Motor neuron (in vitro differentiated cells): Measurements from ENCODE around the gene DFFA. TPM values are rescaled to one million over a fixed set of nuclear protein-coding genes. Genes with fewer than 3 reads are reported as not detected.
"Not testable (repeated sequence)": the region's sequence is repeated elsewhere in the genome, so short reads cannot be mapped to it uniquely, and the experiment has no call there.

Source experiments
- ATAC-seq, 8 experiments: fragments of 200-7000 bp; cut with Tn5 transposase; replicated peaks in 6 of 8; 2 replicates each; pipeline ENCODE4 v1.8.0; 2021; ENCODE audit warnings: mild to moderate bottlenecking in 8 of 8, moderate library complexity in 8 of 8
- H3K27ac ChIP-seq, 2 donors: fragments of 250-450 bp; sonication (Bioruptor Pico); 2 replicates each; pipeline ENCODE4 v1.9.0; 2021; ENCODE audit warnings: antibody characterized with exemption in 2 of 2, mild to moderate bottlenecking in 2 of 2, moderate library complexity in 1 of 2
- H3K4me1 ChIP-seq, 2 donors: fragments of 250-450 bp; sonication (Bioruptor Pico); replicated peaks in 1 of 2; 2 replicates each; pipeline ENCODE4 v1.6.1; 2021; ENCODE audit warnings: antibody characterized with exemption in 2 of 2, mild to moderate bottlenecking in 2 of 2, moderate library complexity in 1 of 2
- H3K4me3 ChIP-seq, 5 donors: fragments of 250-450 bp; sonication (Bioruptor Pico); 2 replicates each; pipeline ENCODE4 v1.9.0; 2021; ENCODE audit warnings: antibody characterized with exemption in 5 of 5, mild to moderate bottlenecking in 5 of 5, moderate library complexity in 4 of 5
- WGBS, 10 experiments: fragments of 450-650 bp; shearing (Covaris generic); methylation state at CpG; one replicate each; pipeline ENCODE4 v1.0.0; 2022; 5-methylcytosine and 5-hydroxymethylcytosine counted together
- in situ Hi-C, 9 experiments: fragments of 400-800 bp; cut with MboI; loops; one replicate each; pipeline ENCODE4 v1.15.0; 2021; ENCODE audit warnings: low sequenced_read_pairs in 9 of 9, low pct_unique_long_range_greater_than_20kb in 2 of 9; ENCODE audit not compliant: unreplicated experiment in 9 of 9
- total RNA-seq, 8 experiments: library from RNA; unstranded; fragments of 300-600 nt; gene quantifications; 2 replicates each; pipeline versions ENCODE4 v1.2.3 to v1.2.4, GENCODE V29; 2022

Gene DFFA
- total RNA-seq, 8 experiments from 2014 or later, result 26.8 to 104 (median 36.6) TPM

- 73 to 100% (median 91%) methylated on average over 2 to 5 of the region's 5 CpGs; no CpG with 5 or more reads in 4 of the 10 experiments for WGBS, 10 experiments
- Histone ChIP-seq H3K4me1 (peaks cover 14 to 21% of the 10 kb centered on the region in 2 donors), H3K4me3 (no peak overlapping the region), H3K27ac (no peak overlapping the region)
- ATAC-seq, result no peak
- in situ Hi-C loops, result loop anchor here in 8 of 9 experiments (25.0 kb wide), 3 partner anchors 349 to 449 kb away; no protein-coding TSS in a partner anchor
These were observed 40.9 kb upstream of the DFFA start for GRCh38 chr1:10513199-10513598.

DNA sequence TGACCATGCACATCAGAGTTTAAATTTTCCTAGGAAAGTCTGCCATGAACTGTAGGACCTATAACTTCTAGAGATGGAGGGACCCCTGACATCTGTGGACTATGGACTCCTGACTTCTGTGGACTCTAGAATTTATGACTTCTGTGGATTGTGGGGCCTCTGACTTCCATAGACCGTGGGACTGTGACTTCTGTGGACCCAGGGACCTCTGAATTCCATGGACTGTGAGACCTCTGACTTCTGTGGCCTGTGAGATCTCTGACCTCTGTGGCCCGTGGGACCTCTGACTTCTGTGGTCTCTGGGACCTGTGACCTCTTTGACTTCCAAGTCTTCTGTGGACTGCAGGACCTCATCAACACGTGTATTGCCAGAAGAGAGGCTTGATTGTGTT is 39.2 kb upstream of the DFFA start:
- in situ Hi-C loops, result loop anchor here in 8 of 9 experiments (25.0 kb wide), 3 partner anchors 351 to 451 kb away; no protein-coding TSS in a partner anchor
- WGBS, 10 experiments, result 40 to 100% (median 94%) methylated on average over 1 to 3 of the region's 3 CpGs; no CpG with 5 or more reads in 4 of the 10 experiments
- H3K27ac ChIP-seq, result no peak overlapping the region
- H3K4me1 ChIP-seq, result peaks cover 17 to 23% of the 10 kb centered on the region in 2 donors
- no peak for ATAC-seq
- H3K4me3 ChIP-seq, result no peak overlapping the region

DNA sequence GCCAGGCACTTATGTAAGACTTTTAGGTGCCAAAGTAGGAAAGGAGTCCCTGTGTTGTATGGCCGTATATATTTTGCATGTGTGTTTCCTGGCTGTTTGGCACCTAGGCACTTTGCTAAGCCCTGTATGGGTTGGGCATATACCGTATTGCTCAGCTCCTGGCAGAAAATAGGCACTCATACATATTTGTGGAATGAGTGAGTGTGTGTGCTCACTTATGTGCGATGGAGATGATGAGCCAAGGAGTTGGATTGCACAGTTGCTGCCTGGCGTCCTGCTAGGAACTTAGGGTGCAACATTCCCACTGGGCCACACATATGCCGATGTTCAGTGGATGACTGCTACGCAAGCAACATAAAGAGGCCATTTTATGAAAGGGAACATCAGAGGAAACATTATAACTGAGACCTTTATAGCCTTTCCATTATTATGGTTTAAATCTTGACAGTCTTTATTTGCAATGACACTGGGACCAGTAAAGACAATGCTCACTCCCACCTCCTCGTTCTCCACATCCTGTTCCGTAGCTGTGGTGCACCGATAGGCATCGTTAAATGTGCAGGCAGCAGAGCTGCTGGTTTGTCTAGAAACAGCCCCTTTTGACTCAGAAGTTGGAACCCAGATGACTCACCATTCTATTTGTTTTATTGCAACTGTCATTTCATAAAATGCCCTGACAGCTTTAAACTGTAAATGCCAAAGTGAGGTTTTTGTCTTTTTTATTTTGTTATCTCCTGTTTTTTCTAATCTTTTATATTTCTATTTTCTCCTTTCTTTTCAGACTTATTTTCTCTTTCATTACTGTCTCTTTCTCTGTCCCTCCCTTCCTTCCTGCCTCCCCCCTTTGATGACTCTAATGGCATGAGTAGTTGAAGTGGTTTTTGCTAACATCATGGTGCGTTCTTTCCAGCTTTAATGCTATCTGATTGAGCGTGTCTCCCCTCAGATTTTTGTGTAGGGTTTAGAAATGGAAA is 38.5 kb upstream of the DFFA start:
- in situ Hi-C loops, result loop anchor here in 8 of 9 experiments (25.0 kb wide), 3 partner anchors 351 to 451 kb away; no protein-coding TSS in a partner anchor
- Histone ChIP-seq H3K4me3 (no peak overlapping the region), H3K27ac (no peak overlapping the region), H3K4me1 (peaks cover 17 to 23% of the 10 kb centered on the region in 2 donors)
- ATAC-seq, result peak in 7 of 8 experiments; percentile 29 to 66 (median 59)
- 6 to 86% (median 66%) methylated on average over 3 to 12 of the region's 12 CpGs for WGBS, 10 experiments

DNA sequence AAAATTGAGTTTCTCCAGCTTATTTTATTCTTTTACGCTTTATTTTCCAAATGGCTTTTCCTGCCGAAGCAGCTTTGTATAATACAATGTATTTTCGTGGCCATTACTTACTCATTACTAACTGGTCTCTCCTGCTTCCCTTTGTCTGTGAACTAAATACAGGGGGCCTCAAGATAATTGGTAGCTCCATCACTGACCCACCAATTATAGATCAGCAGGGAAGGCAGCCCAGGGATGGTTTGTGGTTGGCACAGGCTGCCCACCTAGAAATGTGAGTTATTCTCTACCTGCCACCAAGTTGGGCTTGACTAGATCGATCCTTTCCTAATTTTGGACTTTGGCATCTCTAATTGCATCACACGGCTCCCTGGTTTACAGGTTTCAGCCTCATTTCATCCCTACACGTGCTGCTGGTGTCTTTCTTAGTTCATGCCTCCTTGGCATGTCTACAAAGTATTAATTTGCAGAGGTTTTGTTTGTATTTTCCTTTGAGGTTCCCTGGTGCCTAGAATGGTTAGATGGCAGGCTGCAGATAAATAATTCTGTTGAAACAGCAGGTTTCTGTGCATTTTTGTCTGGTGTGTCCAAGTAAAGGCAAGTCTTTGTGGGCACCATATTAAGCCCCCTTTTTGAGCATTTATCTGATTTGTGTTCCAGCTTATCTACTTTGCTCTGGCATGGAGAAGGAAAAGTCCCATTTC is 37.6 kb upstream of the DFFA start:
- in situ Hi-C loops, result loop anchor here in 8 of 9 experiments (25.0 kb wide), 3 partner anchors 352 to 452 kb away; no protein-coding TSS in a partner anchor
- Histone ChIP-seq H3K4me3 (no peak overlapping the region), H3K4me1 (peaks cover 17 to 23% of the 10 kb centered on the region in 2 donors), H3K27ac (no peak overlapping the region)
- 76 to 96% (median 85%) methylated on average over 3 to 6 of the region's 6 CpGs; no CpG with 5 or more reads in 1 of the 10 experiments for WGBS, 10 experiments
- no peak for ATAC-seq

DNA sequence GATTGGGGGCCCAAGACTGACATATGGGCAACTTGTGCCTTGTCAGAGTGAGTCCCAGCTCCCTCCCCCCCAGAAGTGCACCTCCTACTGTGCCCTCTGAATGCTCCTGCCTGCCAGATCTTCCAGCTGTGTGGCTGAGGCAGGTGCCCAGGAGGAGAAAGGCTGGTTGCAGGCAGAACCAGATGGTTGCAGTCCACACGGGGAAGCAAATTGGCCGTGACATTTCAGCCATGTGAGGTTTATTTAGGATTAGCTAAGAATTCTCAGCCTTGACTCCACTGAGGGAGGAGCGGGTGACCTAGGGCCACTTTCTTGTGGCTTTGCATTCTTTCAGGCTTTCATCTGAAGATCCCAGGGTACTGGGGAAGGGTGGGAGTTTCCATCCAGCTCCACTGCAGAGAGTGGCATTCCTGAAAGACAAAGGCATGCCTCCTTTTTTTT is 36.2 kb upstream of the DFFA start:
- peak in 1 of 8 experiments; percentile 20 for ATAC-seq
- in situ Hi-C loops, result loop anchor here in 8 of 9 experiments (25.0 kb wide), 3 partner anchors 354 to 454 kb away; no protein-coding TSS in a partner anchor
- whole genome bisulfite sequencing, 10 experiments, result 66 to 100% (median 94%) methylated on average over 1 to 3 of the region's 3 CpGs; no CpG with 5 or more reads in 7 of the 10 experiments

GRCh38 chr1:10507111-10507879 is 35.0 kb upstream of the DFFA start:
- peak; percentile 76 to 95 (median 79) for ATAC-seq
- Histone ChIP-seq H3K4me1 (peaks cover 24% of the 10 kb centered on the region in 2 donors), H3K4me3 (no peak overlapping the region), H3K27ac (no peak overlapping the region)
- in situ Hi-C loops, result loop anchor here in 8 of 9 experiments (25.0 kb wide), 3 partner anchors 355 to 455 kb away; no protein-coding TSS in a partner anchor
- WGBS, 10 experiments, result 0 to 81% (median 31%) methylated on average over 1 to 14 of the region's 17 CpGs; no CpG with 5 or more reads in 2 of the 10 experiments

More for the DNA sequence above, 36.2 kb upstream of the DFFA start:
- Histone ChIP-seq H3K4me1 (peaks cover 23 to 24% of the 10 kb centered on the region in 2 donors), H3K27ac (no peak overlapping the region), H3K4me3 (no peak overlapping the region)

GRCh38 chr1:10506677-10507047 is 34.3 kb upstream of the DFFA start:
- H3K4me3 ChIP-seq, result no peak overlapping the region
- 50 to 100% (median 84%) methylated on average over 1 to 4 of the region's 4 CpGs for WGBS, 10 experiments
- no peak overlapping the region for H3K27ac ChIP-seq
- in situ Hi-C loops, result loop anchor here in 8 of 9 experiments (25.0 kb wide), 3 partner anchors 356 to 456 kb away; no protein-coding TSS in a partner anchor
- peaks cover 24% of the 10 kb centered on the region in 2 donors for H3K4me1 ChIP-seq
- no peak for ATAC-seq

DNA sequence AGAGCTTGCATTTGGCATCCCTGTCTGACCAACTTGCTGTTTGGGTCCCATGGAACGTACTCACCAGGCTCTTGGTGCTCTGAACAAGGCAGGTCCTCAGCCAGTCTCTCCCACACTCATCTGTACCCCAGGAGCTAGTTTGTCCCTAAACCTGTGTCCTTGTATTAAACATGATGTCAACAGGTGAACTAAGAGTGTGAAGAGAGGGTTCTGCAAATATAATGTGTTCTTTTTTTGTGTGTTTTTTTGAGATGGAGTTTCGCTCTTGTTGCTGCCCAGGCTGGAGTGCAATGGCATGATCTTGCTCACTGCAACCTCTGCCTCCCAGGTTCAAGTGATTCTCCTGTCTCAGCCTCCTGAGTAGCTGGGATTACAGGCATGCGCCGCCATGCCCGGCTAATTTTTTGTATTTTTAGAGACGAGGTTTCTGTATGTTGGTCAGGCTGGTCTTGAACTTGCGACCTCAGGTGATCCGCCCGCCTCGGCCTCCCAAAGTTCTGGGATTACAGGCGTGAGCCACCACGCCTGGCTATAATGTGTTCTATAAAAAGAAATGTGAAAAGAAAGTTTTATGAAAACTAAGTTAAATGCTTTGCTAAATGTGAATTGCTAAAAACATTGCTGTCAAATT is 33.8 kb upstream of the DFFA start:
- not testable (repeated sequence) for H3K4me3 ChIP-seq, ATAC-seq, H3K27ac ChIP-seq
- WGBS, 10 experiments, result 79 to 100% (median 92%) methylated on average over 2 to 12 of the region's 12 CpGs
- in situ Hi-C loops, result loop anchor here in 8 of 9 experiments (25.0 kb wide), 3 partner anchors 356 to 456 kb away; no protein-coding TSS in a partner anchor
- H3K4me1 ChIP-seq, result peaks cover 22 to 24% of the 10 kb centered on the region in 2 donors

DNA sequence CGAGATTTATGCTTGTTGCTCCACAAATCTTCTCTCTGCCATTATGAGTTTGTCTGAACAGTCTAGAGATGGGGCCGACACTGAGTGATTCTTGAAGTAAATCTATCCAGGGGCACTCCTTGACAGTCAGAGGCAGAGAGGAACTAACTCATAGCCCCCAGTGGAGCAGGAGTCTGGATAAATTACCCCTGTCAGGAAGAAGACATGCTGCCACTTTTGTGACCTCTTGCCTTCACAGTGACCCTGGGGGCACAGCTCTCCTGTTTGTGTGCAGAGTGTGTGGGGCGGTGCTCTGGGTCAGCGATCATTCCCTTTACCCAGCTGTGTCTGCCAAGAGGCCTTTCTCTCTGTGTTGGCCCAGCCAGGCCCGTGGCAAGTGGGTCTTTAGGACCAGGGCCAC is 31.9 kb upstream of the DFFA start:
- in situ Hi-C loops, result loop anchor here in 8 of 9 experiments (25.0 kb wide), 3 partner anchors 358 to 458 kb away; no protein-coding TSS in a partner anchor
- peak in 5 of 8 experiments; percentile 39 to 79 (median 54) for ATAC-seq
- H3K4me3 ChIP-seq, result no peak overlapping the region
- H3K4me1 ChIP-seq, result peaks cover 15 to 18% of the 10 kb centered on the region in 2 donors
- 0 to 83% (median 7%) methylated on average over 1 to 5 of the region's 5 CpGs; no CpG with 5 or more reads in 1 of the 10 experiments for WGBS, 10 experiments
- H3K27ac ChIP-seq, result peak overlapping the region in 1 of 2 donors; percentile 22

GRCh38 chr1:10502206-10502605 is 29.9 kb upstream of the DFFA start:
- peaks cover 10 to 11% of the 10 kb centered on the region in 2 donors for H3K4me1 ChIP-seq
- H3K4me3 ChIP-seq, result no peak overlapping the region
- H3K27ac ChIP-seq, result no peak overlapping the region
- ATAC-seq, result no peak
- WGBS, 10 experiments, result 74 to 100% (median 95%) methylated on average over 1 to 5 of the region's 5 CpGs
- in situ Hi-C loops, result loop anchor here in 8 of 9 experiments (25.0 kb wide), 3 partner anchors 360 to 460 kb away; no protein-coding TSS in a partner anchor

GRCh38 chr1:10498231-10498630 is 25.9 kb upstream of the DFFA start:
- no peak overlapping the region for H3K4me3 ChIP-seq
- H3K27ac ChIP-seq, result no peak overlapping the region
- no peak for ATAC-seq
- in situ Hi-C loops, result no loop called here
- peaks cover 3 to 15% of the 10 kb centered on the region in 2 donors for H3K4me1 ChIP-seq
- WGBS, 10 experiments, result 82 to 100% (median 89%) methylated on average over 2 to 8 of the region's 8 CpGs
